ENCODE data around the gene SMOC2.

SMOC2 gene, protein sequence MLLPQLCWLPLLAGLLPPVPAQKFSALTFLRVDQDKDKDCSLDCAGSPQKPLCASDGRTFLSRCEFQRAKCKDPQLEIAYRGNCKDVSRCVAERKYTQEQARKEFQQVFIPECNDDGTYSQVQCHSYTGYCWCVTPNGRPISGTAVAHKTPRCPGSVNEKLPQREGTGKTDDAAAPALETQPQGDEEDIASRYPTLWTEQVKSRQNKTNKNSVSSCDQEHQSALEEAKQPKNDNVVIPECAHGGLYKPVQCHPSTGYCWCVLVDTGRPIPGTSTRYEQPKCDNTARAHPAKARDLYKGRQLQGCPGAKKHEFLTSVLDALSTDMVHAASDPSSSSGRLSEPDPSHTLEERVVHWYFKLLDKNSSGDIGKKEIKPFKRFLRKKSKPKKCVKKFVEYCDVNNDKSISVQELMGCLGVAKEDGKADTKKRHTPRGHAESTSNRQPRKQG

DNA sequence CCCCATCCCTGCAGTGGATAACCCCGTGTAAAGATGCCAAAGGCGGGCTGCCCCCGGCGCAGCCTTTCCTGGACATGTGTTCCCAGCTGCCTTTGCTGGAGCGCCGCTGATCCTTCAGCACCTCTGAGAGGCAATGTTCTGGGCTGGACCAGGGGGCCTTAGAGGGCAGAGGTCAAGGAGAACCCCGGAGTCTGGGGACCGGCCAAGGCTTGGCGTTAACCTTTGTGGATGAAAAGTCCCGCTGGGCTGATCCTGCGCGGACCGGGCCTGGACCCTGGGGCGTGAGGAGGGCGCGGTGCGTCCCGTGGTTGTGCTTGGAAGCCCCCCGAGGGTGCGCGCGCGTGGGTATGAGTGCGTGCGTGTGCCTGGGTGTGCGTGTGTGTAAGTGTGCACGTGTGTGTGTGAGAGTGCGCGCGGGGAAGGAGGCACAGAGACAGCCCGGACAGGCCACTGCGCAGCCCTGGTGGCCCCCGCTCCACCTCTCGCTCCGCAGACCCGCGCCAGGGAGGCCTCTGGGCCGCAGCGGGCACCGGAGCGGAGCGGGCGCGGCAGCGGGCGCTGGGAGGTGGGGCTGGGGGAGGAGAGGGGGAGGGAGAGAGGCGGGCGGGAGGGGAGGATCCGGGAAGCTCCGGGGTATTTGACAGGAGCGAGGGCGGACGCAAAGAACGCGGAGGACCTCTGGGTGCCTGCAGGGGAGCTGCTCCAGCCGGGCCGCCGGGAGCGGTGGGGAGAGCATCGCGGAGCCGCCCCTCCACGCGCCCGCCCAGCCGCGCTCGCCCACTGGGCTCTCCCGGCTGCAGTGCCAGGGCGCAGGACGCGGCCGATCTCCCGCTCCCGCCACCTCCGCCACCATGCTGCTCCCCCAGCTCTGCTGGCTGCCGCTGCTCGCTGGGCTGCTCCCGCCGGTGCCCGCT, at the start of gene SMOC2:
Gene SMOC2 (plus strand): TSS at position 665 of the 914 bp plus-strand sequence. CDS start 187 bp downstream, at position 852.
- no peak for DNase-seq

DNA sequence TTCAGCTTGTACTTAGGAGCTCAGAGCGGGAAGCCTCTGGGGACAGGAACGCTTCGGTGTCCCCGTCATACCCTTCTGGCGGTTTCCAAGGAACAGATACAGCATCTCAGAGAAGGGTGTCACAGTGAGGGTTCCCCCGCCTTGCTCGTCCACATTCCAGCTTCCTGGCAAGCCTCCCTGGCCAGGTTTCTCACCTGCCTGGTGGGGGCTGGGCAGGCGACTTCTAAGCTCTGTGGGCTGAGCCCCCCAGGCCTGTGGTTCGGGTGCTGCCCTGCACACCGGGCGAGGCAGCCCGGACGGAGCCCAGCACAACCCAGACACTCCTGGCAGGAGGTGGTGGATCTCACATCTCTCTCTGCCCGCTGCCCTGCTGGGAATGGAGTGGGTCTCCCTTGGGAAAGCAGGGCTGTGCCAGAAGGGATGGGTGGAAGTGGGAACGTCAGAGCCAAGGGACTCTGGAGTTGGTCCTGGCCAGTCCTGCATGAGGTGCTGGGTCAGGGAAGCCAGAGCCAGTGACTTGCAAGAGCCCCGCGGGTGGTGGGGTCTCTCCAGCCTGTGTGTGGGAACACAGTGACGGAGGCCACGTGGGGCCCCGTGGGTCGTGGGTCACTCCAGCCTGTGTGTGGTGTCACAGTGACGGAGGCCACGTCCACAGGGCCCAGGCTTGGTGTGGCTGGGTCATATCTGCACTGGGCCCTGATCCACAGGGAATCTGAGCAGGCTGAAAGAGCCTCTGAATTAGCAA, 47.7 kb upstream of the SMOC2 start:
- DNase-seq, result no peak

DNA sequence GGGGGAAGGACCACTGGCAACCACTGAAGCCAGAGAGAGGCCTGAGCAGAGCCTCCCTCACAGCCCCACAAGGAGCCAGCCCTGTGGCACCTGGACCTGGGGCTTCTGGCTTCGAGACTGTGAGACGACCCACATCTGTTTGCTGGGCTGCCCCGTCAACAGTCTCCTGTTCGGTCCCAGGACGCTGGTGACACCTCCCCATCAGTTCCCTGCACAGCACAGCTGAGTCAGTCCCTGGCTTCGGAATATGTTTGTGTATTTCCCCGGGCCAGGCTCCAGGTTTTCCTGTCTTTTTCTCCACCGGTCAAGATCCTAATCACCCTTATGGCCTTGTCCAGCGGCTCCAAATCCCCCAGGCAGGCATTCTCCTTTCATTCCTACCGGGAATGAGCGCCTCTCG, 46.4 kb upstream of the SMOC2 start:
- no peak for DNase-seq

DNA sequence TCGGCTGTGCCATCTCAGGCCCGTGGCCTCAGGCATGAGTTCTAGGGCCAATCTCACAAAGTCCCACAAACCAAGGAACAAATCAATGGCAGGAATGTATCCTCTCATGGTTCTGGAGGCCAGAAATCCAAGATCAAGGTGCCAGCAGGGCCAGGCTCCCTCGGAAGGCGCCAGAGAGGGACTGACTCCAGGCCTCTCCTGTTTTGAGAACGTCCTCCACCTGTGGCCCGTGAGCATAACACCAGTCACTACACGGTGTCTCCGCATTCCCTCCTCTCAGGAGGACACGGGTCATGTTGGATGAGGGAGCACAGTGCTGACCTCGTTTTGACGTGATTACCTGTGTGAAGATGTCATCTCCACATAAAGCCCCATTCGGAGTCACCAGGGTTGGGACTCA, 45.0 kb upstream of the SMOC2 start:
- DNase-seq, result no peak

DNA sequence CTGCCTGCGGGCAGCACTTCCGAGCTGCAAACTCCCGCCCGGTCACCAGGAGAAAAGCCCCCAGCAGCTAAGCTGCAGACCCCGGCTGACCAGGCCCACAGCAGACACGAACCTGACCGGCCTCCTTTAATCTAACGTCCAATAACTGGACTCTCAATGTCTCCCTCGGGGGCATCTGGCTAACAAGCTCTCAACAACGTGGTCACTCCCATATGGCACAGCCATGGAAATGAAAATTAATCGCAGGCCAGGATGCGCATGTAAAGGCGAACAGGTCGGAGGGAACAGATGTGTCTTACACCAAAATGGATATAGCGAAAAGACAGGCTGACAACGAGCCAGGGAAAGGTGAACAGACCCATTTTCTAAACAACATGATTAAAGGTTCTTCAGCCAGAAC, 44.4 kb upstream of the SMOC2 start:
- DNase-seq, result no peak

DNA sequence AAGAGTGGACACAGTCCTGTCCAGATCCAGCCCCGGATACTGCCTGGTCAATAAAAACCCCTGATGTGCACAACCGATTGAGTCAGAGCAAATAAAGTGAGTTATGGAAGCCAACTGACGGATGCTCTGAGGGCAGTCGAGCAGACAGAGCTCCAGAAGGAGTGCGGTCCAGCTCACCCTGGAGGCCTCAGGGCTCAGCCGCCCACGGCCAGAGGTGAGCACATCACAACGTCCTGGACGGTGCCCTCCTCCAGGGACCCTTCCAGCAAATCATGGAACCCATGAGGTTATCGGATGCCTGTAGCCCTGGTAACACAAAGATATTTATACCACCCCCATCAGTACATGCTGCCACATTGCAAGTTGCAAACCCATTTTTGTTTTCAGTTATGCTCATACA, 44.0 kb upstream of the SMOC2 start:
- no peak for DNase-seq

DNA sequence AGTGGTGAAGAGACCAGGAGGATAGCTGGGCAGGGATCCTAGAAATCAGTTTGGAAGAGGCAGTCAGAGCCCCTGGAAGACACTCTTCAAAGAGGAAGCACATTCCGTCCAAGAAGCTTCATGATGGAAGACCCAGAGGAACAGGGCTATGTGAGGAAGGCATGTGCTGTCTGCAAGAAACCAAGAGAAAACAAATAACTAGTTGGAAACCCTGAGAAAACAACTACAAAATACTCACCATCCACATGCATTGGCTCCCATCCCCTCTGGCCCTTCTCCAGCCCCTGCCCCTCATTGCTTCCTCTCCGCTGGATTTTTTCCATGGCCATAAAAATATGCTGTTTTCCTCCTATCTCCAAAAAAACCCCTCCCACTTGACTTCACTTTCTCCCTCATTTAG, 40.9 kb upstream of the SMOC2 start:
- no peak for DNase-seq

DNA sequence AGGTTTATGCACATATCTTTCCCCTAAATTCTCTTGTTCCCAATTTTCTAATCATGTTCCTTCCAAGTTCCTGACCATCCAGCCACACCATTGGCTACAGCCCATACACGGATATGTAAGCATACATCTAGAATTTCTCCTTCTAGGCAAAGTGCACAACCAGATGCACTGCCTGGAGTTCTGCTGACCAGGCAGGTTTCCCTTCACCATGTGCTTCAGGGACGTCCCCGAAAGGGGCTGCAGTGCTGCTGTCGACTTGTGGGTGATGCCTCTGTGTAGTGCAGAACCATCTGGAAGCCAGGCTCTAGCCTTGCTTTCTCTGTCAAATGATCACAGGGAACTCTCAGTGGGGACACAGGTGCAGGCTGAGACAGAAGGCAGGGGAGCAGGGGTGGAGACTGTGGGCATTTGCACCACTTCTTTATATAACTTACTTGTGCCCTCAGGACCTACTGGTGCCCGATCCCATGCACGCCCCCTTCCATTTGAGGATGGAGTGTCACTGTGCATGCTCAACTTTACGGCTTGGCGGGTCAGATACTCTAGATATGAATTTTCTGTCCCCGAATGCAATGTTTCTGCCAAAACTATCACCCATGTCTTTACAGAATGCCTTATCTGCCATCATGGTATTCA, 37.5 kb upstream of the SMOC2 start:
- DNase-seq, result no peak

DNA sequence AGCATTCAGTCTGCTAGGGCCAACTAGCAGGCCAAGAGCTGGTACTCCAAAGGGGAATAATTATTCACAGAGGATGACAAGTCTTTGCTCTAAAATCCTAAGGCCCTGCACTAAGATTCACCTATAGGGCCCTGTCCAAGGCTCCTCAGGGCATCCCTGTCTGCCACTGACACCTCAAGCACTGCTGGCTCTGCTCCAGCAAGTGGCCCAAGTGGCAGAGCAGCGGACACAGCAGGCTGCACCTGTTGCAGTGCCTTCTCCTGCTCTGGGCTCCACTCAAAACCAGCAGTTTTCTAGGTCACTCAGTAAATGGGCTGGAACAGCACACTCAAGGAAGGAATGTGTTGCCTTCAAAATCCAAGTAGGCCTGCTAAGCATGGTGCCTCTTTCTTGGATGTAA, 36.4 kb upstream of the SMOC2 start:
- peak in 1 of 2 experiments; percentile 15 for DNase-seq

DNA sequence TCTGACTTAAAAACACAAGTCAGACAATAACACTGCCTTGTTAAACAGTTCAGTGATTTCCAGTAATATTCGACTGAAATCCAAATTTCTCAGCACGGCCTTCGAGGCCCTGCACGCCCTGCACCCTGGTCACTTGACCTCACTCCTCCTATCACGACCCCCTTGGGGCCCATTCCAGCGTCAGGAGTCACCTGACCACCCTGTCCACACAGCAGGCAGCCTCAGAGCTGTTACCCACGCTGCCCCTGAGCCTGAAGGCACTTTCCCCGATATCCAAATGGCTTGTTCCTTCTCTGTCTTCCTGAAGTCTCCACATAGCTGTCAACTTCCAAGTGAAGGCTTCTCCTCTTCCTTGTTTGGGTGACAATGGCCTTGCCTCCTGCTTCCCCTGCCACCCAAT, 33.1 kb upstream of the SMOC2 start:
- no peak for DNase-seq

DNA sequence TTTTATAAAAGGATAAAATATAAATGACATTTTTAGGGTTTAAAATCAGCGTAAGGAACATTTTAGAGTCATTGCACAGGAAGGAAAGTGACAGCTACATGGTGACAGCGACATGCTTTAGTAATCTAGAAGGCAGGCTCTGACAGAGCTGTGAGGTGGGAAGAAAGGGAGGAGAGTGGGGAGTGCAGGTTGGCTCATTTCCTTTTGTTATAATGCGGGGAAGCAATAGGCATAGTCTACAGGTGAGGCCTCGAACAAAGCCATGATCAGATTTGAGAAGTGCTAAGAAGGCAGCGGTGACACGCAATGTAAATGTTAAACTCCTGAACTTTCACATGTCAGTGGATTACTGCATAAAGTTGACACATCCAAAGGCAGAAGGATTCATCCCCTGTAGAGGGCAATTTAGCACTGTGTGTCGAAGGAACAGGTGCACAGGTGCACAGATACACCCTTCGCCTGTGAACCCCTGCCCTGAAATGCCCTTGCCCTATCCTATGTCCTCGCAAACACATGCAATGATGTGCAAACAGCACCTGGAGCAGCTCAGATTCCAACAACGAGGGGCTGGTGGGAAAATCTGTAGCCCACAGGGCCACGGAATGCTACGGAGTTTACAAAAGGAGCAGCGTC, 32.4 kb upstream of the SMOC2 start:
- no peak for DNase-seq

DNA sequence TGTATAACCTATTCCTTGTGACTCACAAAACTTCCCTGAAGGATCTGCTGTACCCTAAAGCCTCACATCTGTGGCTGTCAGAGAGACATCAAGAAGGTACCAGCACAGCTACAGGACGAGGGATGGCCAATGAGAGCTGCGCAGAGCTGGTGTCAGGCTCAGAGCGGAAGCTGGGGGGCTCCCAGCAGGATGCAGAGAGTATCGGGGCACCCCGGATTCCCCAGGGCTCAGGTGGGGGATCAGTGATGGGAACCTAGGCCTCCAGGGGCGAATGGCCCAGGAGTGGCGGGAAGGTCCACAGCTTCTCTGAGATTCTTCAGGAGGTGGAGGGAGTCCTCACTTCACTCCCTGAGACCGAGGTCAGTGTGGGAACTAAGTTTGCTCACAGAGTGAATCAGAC, 30.9 kb upstream of the SMOC2 start:
- DNase-seq, result no peak

DNA sequence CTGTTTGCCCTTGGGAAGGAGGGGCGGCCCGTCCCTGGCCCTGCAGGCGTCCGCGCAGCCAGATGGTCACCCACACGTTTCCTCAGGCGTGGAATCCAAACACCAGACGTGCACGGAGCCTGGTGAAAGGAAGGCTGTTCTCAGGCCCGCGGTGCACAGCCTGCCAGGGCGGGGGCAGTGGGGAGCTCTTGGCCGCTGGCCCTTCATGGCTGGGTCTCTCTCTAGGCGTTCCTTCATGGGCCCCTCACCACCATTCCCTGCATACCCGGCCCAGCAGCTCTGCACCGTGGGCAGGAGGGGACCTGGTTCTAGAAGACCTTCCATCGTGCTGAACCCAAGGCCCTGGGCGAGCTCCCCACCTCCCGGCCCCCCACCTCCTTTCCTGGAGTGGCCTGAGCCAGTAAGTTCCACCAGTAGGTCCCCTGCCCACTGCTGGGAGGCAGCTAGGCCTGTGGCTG, 30.4 kb upstream of the SMOC2 start:
- no peak for DNase-seq

DNA sequence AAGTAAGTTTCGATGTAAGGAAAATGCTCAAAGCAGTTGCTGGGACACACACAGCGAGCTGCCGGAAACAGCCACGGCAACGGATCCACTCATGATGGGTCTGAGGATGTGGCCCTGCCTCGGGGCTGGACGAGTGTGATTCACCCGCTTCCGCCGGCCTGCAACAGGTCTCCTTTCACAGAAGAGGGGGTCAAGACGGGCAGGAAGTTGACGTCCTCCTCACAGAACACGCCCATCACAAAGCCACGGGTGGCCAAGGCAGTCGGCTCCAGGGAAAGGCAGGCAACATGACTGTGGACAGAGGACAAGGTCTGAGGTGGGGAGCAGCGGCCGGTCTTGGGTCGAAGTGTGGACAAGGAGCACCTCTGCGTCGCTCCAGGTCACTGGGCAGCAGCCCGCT, 29.9 kb upstream of the SMOC2 start:
- DNase-seq, result no peak

DNA sequence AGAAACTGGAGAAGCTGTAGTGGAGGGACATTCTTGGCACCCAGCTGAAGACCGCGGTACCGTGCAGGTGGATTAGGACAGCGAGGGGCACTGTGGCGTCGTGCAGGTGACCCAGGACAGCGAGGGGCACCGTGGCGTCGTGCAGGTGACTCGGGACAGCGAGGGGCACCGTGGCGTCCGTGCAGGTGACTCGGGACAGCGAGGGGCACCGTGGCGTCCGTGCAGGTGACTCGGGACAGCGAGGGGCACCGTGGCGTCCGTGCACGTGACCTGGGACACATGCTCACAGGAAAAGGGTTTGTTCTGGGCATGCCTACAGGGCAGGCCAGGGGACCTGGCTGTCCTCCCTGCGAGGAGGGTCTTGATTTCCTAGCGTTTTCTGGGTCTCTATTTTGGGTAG, 29.2 kb upstream of the SMOC2 start:
- DNase-seq, result no peak

DNA sequence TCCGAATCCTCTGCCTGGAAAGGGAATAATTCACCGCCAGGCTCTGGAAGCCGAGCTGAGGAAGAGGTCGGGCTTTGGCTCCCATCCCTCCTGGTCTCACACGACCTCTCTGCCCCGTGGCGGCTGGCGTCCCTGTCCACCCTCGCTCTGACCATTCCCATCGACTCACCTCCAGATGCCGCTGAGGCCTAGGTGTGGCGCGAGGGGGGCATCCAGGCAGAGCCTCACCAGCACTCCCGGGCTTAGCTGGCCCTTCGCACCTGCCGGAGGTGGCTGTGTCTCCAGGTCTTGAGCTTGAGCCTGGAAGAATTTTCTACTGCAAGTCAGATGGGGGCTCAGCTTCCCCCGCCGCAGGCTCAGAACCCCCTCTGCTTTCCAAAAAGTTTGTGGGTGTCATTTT, 28.5 kb upstream of the SMOC2 start:
- DNase-seq, result no peak

DNA sequence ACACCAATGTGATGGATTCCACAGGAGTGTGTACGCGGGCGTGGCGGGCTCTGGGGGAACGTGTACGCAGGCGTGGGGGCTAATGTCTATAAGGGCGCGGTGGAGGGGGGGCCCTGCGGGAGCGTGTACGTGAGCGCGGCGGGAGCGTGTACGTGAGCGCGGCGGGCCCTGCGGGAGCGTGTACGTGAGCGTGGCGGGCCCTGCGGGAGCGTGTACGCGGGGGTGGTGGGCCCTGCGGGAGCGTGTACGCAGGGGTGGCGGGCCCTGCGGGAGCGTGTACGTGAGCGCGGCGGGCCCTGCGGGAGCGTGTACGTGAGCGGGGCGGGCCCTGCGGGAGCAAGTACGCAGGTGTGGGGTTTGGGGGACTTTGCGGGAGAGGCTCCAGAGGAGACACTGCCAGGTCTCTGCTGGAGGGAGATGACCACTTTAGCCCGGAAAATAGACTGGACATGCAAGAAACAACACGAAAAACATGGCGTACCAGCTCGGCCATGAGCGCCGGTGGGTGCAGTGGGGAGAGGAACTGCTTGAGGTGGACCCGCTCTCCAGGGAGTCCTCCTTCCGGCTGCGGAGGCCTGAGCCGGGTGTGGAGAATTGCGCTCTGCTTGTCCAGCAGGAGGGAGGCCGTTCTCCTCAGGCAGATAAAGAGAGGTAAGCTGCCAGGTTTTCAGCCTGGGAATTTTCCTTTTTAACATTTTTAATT, 27.8 kb upstream of the SMOC2 start:
- no peak for DNase-seq

DNA sequence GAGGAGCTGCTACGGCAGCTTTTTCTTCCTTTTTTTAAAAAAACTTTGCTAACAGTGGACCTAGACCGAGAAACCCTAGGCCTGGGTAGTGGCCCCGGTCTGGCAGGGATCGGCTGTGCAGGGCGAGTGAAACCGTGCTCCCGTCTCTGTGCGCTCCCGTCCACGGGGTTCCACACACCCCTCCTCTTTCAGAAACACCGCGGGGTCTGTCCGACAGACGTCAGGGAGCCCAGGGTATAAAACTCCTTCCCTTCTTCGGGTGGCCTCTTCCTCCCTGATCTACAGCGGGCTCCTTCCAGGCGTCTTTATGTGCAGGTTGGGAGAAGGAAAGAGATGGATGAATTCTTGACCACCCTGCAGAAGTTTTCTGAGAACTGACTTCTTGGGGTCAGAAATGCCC, 27.1 kb upstream of the SMOC2 start:
- no peak for DNase-seq

DNA sequence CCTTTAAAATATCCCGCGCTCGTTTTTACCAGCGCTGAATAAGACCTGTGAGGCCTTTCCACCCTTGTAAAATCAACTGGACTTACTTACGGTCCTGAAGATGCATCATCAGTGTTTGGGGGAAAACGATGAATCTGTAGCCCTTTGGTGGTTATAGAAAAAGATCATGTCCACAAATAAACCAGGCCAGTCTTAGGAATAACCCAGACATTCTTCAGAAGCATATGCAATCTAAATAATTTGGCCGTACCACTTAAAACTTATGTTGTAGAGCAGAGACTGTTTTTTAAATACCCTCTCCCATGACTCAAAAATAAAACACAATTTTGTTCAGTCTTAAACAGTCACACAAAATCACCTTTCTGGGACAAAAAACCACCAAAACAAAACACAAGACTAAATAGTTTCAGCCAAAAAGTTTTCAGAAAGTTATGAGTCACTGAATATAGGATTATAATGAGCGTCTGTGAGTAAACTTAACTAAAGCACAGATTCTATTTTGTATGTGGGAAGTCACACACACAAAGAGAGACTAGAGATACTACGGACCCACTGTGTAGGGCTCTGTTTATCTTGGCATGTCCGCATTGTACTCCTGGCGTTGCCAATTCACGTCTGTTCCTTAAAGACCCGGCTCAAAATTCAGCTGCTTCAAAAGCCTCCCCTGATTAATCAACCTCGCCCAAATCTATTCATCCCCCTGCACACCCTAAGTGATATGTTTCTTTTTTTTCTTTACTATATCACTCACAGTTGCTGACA, 26.5 kb upstream of the SMOC2 start:
- DNase-seq, result no peak

DNA sequence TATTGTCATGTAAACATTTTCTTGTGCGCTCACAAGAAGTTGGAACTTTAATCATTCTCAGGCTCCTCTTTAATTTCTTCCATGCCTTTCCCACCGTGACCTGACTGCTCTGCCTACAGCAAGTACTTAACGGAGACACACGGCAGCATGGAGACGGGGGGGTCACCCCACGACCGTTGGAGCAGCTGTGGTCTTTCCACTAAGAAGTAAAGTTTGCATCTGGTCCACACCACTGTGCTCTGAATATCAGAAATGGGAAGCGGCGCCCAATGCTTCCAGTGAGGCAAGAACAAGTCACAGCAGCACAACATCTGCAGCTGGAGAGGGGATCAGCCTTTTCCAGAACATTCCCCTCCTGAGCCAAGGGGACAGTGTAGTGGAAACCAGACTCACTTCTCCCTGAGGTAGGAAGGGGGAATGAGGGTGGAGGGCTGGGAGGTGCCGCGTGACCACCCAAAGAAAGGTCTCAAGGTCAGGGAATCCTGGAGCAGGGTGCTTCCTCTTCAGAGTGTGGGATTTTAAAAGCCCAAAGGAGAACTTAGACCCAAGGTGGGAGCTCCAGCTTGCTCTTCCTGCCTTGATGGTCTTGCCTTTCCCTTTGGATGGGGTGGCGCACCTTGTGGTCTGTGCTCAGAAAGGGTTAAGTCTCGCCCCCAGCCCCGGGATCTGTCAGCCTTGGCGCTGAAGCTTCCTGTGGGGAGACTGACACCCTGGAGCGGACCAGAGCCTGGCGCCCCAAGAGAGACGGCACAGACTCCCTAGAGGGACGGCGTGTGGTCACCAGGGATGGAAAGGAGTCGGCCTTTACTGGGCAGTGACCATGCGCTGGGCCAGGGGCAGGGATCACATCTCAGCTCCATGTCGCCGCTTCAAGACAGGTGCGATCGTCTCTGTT, 25.6 kb upstream of the SMOC2 start:
- DNase-seq, result no peak

Data from NCI-H187 (cell line).